SKM-1 (cell line): ENCODE measurements around the gene TMSB15A.
"Not testable (repeated sequence)": the region's sequence is repeated elsewhere in the genome, so short reads cannot be mapped to it uniquely, and the experiment has no call there.

Experiments used
- DNase-seq: peaks from one replicate; lab custom pipeline; 2025; ENCODE audit not compliant: unreplicated experiment; lab: John Stamatoyannopoulos, UW

TMSB15A gene

GRCh38 chrX:102515975-102516941, at the start of gene TMSB15A:
TSS of gene TMSB15A (minus strand) at chrX:102516739.
- peak; percentile 3 for DNase-seq

GRCh38 chrX:102560423-102561068, 44.0 kb upstream of the TMSB15A start:
- DNase-seq: no peak

- no peak for DNase-seq
Observed at GRCh38 chrX:102558607-102559006, 42.1 kb upstream of the TMSB15A start.

DNA sequence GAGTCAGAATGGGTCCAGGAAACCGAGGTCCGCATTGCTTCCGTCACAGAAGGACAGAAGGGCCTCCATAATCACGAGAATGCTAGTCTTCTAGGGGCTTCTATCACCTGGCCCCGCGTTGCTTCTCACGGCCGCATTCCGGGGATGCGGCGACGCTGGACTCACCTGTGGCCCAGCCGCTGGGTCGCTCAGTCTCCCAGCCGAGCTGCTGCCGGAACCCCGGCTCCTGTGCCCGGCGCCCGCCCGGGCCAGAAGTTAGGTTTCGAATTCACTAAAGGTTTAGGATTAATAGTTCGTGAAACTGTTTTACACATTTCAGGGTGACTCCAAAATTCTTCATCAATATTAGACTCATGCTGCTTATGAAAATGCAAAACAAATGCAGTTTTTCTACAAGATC, 31.7 kb upstream of the TMSB15A start:
- no peak for DNase-seq

GRCh38 chrX:102546828-102547493, 30.4 kb upstream of the TMSB15A start:
- no peak for DNase-seq

- DNase-seq: not testable (repeated sequence)
Observed at GRCh38 chrX:102546175-102546574, 29.6 kb upstream of the TMSB15A start.

DNA sequence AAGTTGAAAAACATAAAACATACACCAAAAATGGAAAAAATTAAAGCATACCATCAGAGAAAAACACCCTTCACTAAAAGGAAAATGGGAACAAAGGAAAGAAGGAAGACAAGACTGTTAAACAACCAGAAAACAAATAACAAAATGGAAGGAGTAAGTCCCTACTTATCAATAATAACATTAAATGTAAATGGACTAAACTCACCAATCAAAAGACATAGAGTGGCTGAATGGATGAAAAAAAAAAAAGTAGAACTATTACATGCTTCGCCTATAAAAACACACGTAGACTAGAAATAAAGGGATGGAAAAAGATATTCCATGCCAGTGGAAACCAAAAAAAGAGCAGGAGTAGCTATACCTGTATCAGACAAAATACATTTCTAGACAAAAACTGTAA, 19.4 kb upstream of the TMSB15A start:
- no peak for DNase-seq

GRCh38 chrX:102517326-102517725, 787 bp upstream of the TMSB15A start:
- no peak for DNase-seq

- DNase-seq: no peak
Observed at GRCh38 chrX:102514536-102514935, 2.0 kb downstream of the TMSB15A start.

DNA sequence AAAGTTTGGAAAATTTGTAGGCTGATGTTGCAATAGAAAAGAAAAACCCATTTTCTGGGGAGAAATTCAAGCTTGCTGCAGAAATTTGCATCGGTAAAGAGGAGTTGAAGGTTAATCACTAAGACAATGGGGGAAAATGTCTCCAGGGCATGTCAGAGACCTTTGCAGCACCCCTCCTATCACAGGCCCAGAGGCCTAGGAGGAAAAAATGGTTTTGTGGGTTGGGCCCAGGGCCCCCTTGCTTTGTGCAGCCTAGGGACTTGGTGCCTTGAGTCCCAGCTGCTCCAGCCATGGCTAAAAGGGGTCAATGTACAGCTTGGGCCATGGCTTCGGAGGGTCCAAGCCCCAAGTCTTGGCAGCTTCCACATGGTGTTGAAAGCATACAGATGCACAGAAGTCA, 17.8 kb downstream of the TMSB15A start:
- DNase-seq: no peak

DNA sequence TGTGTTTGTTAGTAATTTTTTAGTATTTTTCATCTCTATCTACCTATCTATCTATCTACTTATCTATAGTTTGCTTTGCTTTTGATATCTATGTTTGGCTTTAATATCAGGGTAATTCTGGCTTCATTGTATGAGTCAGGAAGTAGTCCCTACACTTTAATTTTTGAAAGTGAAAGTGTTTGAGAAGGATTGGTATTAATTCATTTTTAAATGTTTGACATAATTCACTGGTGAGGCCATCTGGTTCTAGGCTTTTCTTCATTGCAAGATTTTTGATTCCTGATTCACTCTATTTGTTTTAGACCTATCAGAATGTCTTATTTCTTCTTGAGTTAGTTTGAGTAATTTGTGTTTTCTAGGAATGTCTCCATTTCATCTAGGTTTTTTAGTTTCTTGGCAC, 24.8 kb downstream of the TMSB15A start:
- DNase-seq: no peak

DNA sequence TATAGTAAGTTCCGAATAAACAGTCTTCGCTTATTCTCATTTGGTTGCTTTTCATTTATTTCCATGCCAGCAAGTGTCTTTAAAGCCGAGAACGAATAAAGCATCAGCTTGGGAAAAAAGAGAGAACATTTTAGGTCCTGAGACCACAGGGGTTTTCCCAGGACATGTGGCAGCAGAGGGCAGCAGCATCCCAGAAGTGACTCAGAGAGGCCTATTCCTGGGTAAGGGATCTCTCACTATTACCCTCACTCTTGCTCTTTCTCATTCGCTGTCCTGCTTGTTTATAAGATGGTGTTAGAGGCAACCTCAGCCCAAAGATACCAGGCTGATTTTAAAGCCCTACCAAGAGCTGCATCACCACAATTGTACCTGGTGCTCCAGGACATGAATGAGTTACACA, 37.8 kb downstream of the TMSB15A start:
- not testable (repeated sequence) for DNase-seq

GRCh38 chrX:102471762-102472220, 44.7 kb downstream of the TMSB15A start, which contains the start of gene TCP11X2:
TSS of gene TCP11X2 (minus strand) at chrX:102471812.
- not testable (repeated sequence) for DNase-seq

DNA sequence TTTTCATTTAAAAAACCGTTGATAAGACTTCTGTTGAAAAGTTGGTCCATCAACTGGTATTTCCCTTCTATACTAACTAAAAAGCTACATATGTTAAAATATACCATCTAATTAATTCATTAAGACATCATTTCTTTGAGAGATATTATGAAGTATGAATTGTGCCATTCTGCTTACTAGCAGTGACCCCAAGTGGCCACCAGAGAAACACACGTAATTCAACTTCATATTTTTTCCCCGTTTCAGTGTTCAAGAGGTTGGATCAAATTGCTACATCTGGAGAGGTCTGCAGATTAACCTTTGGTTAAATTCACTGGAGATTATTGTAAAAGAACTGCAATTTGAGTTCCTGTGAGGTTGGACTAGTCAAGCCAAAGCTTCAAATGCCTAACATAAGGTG, 46.3 kb downstream of the TMSB15A start:
- not testable (repeated sequence) for DNase-seq
